ENCODE measurements around the gene KIF22. TPM values are rescaled to one million over a fixed set of nuclear protein-coding genes. Genes with fewer than 3 reads are reported as not detected.

The KIF22 gene
- total RNA-seq: 100 to 1,000 TPM in 2 of 4 donors, 10 to 100 TPM in 2; 31.9 to 157 (median 72.8) TPM

GRCh38 chr16:29790183-29790948, at the start of gene KIF22:
TSS of gene KIF22 (plus strand) at chr16:29790751. CDS start at chr16:29790760, 9 bp downstream.
- H3K4me3 ChIP-seq: peak within 1 kb of the TSS; percentile 78 to 93 (median 81)
- H3K4me1 ChIP-seq: peaks cover 0 to 23% (median 6%) of the 10 kb centered on the region in 4 donors
- H3K27me3 ChIP-seq: no peaks in the 10 kb centered on the region
- H3K36me3 ChIP-seq: no peaks in the 10 kb centered on the region
- no peaks in the 10 kb centered on the region for H3K9me3 ChIP-seq
- peak; percentile 99 to 100 (median 100) for DNase-seq
- peak within 1 kb of the TSS; percentile 73 to 88 (median 82) for H3K27ac ChIP-seq
- TF ChIP-seq POLR2A (IDR thresholded peaks at IDR 0.05): peak; percentile 42 to 52
- TF ChIP-seq CTCF (IDR thresholded peaks at IDR 0.05): peak; percentile 79 to 90 (median 84)

GRCh38 chr16:29742683-29743275, 47.8 kb upstream of the KIF22 start:
- Histone ChIP-seq H3K4me1 (peaks cover 0 to 41% (median 31%) of the 10 kb centered on the region in 4 donors), H3K4me3 (no peak overlapping the region), H3K9me3 (no peaks in the 10 kb centered on the region), H3K36me3 (no peaks in the 10 kb centered on the region), H3K27ac (no peak overlapping the region), H3K27me3 (no peaks in the 10 kb centered on the region)
- DNase-seq: no peak
- TF ChIP-seq CTCF (IDR thresholded peaks at IDR 0.05): no peak
- no peak for TF ChIP-seq POLR2A (IDR thresholded peaks at IDR 0.05)

DNA sequence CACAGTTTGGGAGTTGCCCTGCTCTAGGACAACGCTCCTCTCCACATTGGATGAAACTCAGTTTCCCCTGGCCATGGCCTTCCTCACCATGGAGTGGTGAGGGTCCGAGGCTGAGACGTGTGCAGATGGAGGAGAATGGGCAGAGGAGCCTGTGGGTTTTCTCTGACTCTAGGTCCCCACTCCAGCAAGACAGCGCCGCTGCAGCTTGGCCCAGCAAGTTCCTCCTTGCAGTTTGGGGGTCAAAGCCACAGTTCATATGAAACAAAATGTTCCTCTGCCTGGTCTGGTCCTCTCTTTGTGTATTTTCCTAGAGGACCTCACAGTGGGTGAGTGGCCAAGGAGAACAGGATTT, 47.1 kb upstream of the KIF22 start:
- Histone ChIP-seq H3K36me3 (no peaks in the 10 kb centered on the region), H3K4me3 (peak overlapping the region in 1 of 4 donors; percentile 66), H3K27ac (peak overlapping the region in 1 of 4 donors; percentile 92), H3K27me3 (no peaks in the 10 kb centered on the region), H3K4me1 (peaks cover 0 to 41% (median 25%) of the 10 kb centered on the region in 4 donors), H3K9me3 (no peaks in the 10 kb centered on the region)
- no peak for DNase-seq
- TF ChIP-seq POLR2A (IDR thresholded peaks at IDR 0.05) (no peak), CTCF (IDR thresholded peaks at IDR 0.05) (no peak)

DNA sequence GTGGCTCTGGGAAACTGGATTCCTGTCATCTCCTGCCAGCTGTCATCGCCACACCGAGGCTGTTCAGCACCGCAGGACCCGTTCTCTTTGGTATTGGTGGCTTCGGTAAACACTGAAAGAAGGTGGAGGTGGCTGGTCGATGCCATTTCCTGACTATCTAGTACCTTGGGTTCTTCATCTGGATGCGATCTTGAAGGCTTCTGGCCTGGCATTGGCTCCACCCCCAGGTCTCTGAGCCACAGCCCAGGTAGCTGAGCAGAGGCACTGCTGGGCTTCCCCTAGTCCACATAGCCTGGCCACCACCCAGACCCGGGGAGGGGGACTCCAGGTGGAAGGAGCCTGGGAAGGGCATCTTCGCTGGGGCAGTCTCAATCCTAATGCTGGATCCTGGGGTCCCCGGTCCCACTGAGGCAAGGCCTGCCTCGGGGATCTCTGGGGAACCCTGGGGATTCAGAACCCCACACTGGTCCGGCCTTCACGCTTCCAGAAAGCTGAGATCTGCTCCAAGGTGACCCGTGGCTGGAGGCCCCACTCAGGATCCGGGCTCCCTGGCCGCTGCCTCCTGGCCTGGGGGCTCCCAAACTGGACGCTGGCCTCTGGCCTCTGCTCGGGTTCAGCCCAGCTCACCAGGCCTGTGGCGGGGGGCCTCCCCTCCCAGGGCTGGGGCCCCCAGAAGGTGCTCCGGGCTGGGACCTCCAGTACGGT, 46.6 kb upstream of the KIF22 start:
- Histone ChIP-seq H3K36me3 (no peaks in the 10 kb centered on the region), H3K27me3 (no peaks in the 10 kb centered on the region), H3K4me1 (peaks cover 0 to 37% (median 21%) of the 10 kb centered on the region in 4 donors), H3K9me3 (no peaks in the 10 kb centered on the region), H3K4me3 (peak overlapping the region in 2 of 4 donors; percentile 55 to 66), H3K27ac (peak overlapping the region; percentile 2 to 92 (median 44))
- TF ChIP-seq POLR2A (IDR thresholded peaks at IDR 0.05): no peak
- no peak for TF ChIP-seq CTCF (IDR thresholded peaks at IDR 0.05)
- DNase-seq: peak in 1 of 3 donors; percentile 31

DNA sequence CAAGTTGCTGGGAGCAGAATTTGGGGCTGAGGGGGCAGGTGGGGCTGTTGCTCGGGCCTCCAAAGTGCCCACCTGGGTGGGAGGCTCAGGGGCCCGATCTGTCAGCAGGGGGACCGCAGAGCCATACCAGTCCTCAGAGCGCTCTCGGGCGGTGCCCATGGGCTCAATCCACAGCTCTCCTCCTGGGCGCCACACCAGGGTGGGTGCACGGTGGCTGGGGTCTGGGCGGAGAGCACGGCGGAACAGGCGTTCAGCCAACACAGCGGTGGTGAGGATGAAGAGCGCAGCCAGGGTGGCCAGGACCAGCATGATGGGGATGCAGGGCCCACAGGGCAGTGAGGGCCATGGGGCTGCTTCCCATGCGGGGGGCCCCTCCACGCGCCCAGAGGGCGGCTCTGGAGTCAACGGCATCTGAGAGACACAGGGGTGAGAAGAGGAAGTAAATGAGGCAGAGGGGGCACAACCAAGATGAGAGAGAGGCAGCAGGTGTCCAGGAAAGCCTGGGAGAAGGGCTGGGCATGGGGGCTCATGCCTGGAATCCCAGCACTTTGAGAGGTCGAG, 45.9 kb upstream of the KIF22 start:
- H3K9me3 ChIP-seq: no peaks in the 10 kb centered on the region
- DNase-seq: peak in 1 of 3 donors; percentile 40
- H3K27ac ChIP-seq: peak overlapping the region; percentile 8 to 92 (median 79)
- H3K4me3 ChIP-seq: peak overlapping the region; percentile 47 to 66 (median 54)
- TF ChIP-seq POLR2A (IDR thresholded peaks at IDR 0.05): no peak
- no peak for TF ChIP-seq CTCF (IDR thresholded peaks at IDR 0.05)
- no peaks in the 10 kb centered on the region for H3K36me3 ChIP-seq
- peaks cover 0 to 32% (median 17%) of the 10 kb centered on the region in 4 donors for H3K4me1 ChIP-seq
- no peaks in the 10 kb centered on the region for H3K27me3 ChIP-seq

Data from Peyer's patch (tissue), 4 donors.